Fibroblast of skin of abdomen (primary cell): ENCODE results near the gene ORAI2.
"Not testable (repeated sequence)": the region's sequence is repeated elsewhere in the genome, so short reads cannot be mapped to it uniquely, and the experiment has no call there.

Experiments
- DNase-seq: peaks from one replicate; pipeline ENCODE4 v3.0.0-alpha.2; 2013

The ORAI2 gene

DNA sequence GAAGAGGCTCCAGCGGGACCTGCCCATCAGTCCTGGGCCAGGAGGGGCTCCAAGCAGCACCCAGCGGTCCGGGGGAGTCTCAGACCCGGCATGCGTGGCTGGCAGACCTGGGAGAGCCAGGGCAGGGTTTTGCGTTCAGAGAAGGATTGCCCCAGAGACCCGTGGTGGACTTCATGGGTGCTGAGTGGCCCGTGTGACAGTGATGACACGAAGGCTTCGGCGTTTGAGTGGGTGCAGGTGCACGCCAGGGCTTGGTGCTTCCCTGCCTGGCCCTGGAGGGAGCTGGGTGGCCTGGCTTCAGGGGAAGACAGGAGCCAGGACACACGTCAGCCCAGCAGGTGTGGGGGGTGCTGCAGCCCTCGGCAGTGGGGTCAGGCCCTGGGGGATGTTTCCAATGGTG, 13.9 kb downstream of the ORAI2 start:
- no peak for DNase-seq

GRCh38 chr7:102449136-102449535, 15.8 kb downstream of the ORAI2 start:
- no peak for DNase-seq

GRCh38 chr7:102450242-102450641, 16.9 kb downstream of the ORAI2 start:
- no peak for DNase-seq

DNA sequence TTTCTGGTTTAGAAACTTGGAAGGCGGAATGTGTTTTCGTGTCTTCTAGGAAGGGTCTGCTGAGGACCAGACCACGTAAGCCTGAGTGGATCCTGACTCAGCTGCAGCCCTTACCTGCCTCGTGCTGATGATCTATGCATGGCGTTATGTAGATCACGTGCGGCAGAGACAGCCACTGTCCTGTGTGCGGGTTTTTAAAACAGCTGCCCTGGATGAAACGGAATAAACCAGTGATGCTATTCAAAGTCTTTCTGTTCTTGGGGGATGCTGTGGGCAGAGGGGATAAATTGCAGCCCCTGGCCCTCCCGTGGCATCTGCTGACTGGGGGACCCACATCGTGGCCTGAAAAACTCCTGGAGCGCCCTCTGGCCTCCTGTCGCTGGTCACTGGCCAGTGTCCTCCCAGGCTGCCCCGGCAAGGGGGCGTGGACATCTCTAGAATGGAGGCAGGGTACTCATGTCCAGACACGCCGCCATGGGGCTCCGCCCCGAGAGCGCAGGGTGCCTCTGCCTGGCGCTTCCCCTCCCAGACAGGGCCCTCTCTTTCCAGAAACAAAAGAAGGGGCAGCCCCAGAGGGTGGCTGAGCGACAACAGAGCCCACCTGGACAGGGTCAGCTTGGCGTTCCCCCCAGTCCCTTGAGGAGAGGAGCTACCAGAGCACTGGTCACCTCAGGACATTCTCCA, 18.1 kb downstream of the ORAI2 start:
- no peak for DNase-seq

DNA sequence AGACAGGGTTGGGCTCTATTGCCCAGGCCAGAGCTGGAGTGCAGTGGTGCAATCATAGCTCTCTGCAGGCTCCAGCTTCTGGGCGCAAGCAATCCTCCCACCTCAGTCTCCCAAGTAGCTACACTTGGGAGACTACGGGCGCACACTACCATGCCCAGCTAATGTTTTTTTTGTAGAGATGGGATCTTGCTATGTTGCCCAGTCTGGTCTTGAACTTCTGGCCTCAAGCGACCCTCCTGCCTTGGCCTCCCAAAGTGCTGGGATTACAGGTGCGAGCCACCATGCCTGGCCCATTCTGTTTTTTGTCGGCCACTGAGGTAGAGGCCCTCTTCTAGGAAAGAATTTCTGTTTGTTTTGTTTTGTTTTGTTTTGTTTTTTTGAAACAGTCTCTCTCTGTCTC, 19.1 kb downstream of the ORAI2 start:
- no peak for DNase-seq

DNA sequence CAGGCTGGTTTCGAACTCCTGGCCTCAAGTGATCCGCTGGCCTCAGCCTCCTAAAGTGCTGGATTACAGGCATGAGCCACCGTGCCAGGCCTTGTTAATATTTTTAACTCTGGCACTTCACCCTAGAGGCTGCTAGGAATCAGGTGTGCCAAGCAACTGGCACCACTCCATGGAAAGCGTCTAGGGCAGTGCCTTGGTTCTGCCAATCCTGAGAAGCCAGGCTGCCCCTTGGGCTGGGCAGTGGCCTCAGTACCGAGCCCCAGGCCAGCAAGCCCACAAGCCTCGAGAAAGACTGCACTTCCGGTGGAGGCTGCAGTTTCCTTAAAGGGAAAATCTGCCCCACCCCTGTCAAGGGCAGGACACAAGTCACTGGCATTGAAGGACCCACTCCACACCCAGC, 19.9 kb downstream of the ORAI2 start:
- DNase-seq = no peak

GRCh38 chr7:102454468-102454867, 21.1 kb downstream of the ORAI2 start:
- no peak for DNase-seq

GRCh38 chr7:102454932-102455331, 21.6 kb downstream of the ORAI2 start:
- DNase-seq = not testable (repeated sequence)

GRCh38 chr7:102455596-102455995, 22.2 kb downstream of the ORAI2 start:
- no peak for DNase-seq

DNA sequence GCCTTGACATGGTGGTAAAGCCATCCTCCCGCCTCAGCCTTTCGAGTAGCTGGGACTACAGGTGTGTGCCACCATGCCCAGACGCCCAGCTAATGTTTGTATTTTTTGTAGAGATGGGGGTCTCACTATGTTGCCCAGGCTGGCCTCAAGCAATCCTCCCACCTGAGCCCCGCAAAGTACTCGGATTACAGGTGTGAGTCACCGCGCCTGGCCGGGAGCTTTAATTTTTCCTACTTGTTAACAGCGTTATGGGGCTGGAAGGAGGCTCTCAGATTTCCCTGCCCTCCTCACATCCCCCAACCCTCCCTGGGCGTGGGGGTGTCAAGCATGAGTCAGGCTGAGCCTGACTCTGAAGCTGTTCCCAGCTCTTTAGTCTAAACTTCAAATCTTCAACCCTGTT, 23.0 kb downstream of the ORAI2 start:
- peak; percentile 44 for DNase-seq

GRCh38 chr7:102457352-102457924, 24.1 kb downstream of the ORAI2 start:
- no peak for DNase-seq

- no peak for DNase-seq
Measured at GRCh38 chr7:102459221-102459844, 26.0 kb downstream of the ORAI2 start.

DNA sequence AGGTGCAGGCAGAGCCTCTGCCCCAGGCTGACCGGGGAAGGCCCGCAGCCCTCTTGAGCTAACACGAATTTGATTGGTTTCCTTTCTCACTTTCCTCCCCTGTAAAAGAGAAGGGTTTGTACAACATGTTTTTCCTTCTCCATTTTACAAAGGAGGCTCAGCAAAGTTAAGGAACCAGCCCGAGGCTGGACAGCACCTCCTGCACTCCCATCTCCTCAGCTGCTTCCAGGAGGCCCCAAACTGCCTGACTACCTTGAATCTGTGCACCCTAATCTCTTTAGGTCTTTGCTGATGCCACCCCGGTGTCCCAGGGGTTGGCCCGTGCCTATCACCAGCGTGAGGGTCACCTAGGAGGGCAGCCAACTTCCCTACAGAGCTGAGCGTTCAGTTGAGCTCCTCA, 27.1 kb downstream of the ORAI2 start:
- DNase-seq = no peak

DNA sequence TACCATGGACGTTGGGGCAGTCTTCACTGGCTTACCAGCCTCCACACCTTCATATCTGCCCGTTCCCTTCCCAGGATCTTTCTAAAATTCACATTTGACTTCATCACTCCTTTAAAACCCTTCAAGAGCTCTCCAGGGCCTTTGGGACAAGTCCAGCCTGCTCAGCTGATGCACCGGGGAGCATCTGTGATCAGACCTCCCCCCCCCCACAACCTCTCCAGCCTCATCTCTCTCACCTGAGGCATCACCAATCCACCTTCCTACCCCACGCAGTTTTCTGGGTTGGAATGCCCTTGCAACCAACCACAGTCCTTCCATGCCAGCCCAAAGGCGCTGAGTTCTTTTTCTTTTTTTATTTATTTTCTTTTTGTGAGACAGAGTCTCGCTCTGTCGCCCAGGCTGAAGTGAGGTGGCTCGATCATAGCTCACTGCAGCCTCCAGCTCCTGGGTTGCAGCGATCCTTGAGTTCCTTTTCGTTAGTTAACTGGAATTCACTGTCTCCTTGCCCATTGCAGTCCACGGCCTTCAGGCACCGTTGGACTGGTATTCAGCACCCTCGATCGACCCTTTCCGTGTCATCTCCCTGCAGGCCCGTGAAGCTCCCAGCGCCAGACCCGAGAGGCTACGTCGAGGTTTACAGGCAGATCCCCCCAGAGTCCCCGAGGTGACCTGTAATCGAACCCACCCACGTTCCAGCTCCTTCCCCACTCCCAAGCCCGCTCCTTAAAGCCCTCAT, 30.6 kb downstream of the ORAI2 start:
- DNase-seq = no peak

DNA sequence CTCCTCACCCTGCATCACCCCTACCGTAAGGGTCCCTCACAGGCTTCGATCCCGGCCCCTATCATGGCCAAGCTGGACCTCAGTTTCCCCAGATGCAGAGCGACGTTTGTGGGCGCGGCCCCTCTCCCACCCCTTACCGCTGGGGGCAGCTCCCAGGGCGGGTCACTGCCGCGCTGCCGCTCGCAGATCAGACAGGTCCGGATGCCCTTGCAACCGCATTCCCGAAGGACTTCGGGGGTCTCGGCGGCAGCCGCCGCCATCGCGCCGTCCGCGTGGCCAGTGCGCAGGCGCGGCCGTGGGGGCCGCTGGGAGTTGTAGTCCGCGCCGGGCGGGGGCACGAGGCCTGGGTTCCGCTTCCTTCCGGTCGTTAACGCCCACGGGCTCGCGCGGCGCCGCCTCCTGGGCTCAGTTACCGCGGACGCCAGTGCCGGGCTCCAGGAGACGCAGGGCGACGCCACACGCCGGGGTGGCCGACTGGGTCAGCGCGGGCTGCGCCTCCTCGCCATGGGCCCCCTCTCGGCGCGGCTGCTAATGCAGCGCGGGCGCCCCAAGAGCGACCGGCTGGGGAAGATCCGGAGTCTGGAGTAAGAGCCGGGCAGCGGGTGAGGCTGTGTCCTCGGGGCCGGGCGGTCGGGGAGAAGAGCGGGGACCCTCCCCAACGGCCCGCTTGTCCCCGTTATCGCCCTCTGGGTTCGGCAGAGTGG, 31.4 kb downstream of the ORAI2 start, which contains the start of the genes ALKBH4 and LRWD1:
ALKBH4 (minus strand) TSS at position 287 of the 704 bp plus-strand sequence; CDS start at position 260, 27 bp downstream.
LRWD1 (plus strand) TSS at position 408 of the 704 bp plus-strand sequence; CDS start at position 505, 97 bp downstream.
- DNase-seq = peak; percentile 91

- DNase-seq = no peak
Measured at GRCh38 chr7:102466097-102466496, 32.7 kb downstream of the ORAI2 start.

GRCh38 chr7:102467581-102468477, 34.5 kb downstream of the ORAI2 start:
- DNase-seq = no peak

- no peak for DNase-seq
Measured at GRCh38 chr7:102468478-102469350, 35.3 kb downstream of the ORAI2 start.

DNA sequence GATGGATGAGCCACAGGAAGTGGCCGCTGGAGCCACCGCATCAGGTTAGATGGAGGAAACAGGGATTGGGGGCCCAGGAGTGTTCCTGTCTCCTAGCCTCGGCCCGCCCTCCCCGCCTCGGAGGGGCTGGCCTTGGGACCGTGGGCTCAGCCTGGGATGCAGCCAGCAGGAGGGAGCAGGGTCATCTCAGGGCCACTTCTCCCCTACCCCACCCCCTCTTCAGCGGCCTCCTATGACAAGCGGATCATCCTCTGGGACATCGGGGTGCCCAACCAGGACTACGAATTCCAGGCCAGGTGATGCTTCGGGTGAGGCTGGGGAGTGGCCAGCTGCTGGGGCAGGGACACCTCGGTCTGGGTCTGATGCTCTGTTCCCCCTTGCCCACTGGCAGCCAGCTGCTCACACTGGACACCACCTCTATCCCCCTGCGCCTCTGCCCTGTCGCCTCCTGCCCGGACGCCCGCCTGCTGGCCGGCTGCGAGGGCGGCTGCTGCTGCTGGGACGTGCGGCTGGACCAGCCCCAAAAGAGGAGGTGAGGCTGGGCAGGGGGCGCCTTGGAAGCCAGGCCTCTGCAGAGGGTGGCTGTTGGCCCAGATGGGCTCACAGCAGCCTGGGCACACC, 36.1 kb downstream of the ORAI2 start:
- no peak for DNase-seq
